Parathyroid adenoma (tissue), 2 donors: ENCODE measurements around the gene HTR1D.

Source experiments
- H2AFZ ChIP-seq: fragments of 300-600 bp; sonication (generic); one replicate; pipeline ENCODE4 v1.7.0; 2017; ENCODE audit warnings: antibody characterized with exemption, mild to moderate bottlenecking
- H3K27ac ChIP-seq: fragments of 300-600 bp; sonication (generic); one replicate; pipeline ENCODE4 v1.7.0; 2017
- H3K27me3 ChIP-seq: fragments of 300-600 bp; sonication (generic); one replicate; pipeline ENCODE4 v1.7.0; 2017; ENCODE audit warnings: low read length; ENCODE audit not compliant: control insufficient read depth, insufficient read depth
- H3K36me3 ChIP-seq: fragments of 300-600 bp; sonication (generic); one replicate; pipeline ENCODE4 v1.7.0; 2017; ENCODE audit warnings: low read length; ENCODE audit not compliant: control insufficient read depth, insufficient read depth
- H3K4me1 ChIP-seq: fragments of 300-600 bp; sonication (generic); one replicate; pipeline ENCODE4 v1.7.0; 2017; ENCODE audit warnings: control low read depth
- H3K4me2 ChIP-seq: fragments of 300-600 bp; sonication (generic); one replicate; pipeline ENCODE4 v1.7.0; 2017; ENCODE audit warnings: low read length
- H3K4me3 ChIP-seq: fragments of 300-600 bp; sonication (generic); one replicate; pipeline ENCODE4 v1.7.0; 2017; ENCODE audit warnings: low read depth, low read length
- H3K79me2 ChIP-seq: fragments of 300-600 bp; sonication (generic); one replicate; pipeline ENCODE4 v1.7.0; 2017; ENCODE audit warnings: control low read depth
- H3K9ac ChIP-seq: fragments of 300-600 bp; sonication (generic); one replicate; pipeline ENCODE4 v1.7.0; 2017; ENCODE audit warnings: mild to moderate bottlenecking
- H3K9me3 ChIP-seq: fragments of 300-600 bp; sonication (generic); one replicate; pipeline ENCODE4 v1.7.0; 2017; ENCODE audit warnings: low read length; ENCODE audit not compliant: control insufficient read depth
- CTCF ChIP-seq: fragments of 300-600 bp; sonication (generic); IDR thresholded peaks from one replicate; pipeline ENCODE4 v1.7.0; 2017; ENCODE audit warnings: antibody characterized with exemption, mild to moderate bottlenecking
- donor health status: primary hyperparathyroidism.

The HTR1D gene

GRCh38 chr1:23159963-23160877 lies 57.1 kb downstream of the HTR1D start:
- no peak overlapping the region for H3K4me2 ChIP-seq

GRCh38 chr1:23156940-23157339 lies 60.4 kb downstream of the HTR1D start:
- Histone ChIP-seq H3K4me1 (no peaks in the 10 kb centered on the region), H3K9ac (no peak overlapping the region)

More at GRCh38 chr1:23159963-23160877, 57.1 kb downstream of the HTR1D start:
- Histone ChIP-seq H3K79me2 (peaks cover 23% of the 10 kb centered on the region), H3K27ac (no peak overlapping the region), H3K9ac (no peak overlapping the region), H3K36me3 (no peaks in the 10 kb centered on the region), H3K27me3 (no peaks in the 10 kb centered on the region), H3K4me3 (no peak overlapping the region), H3K4me1 (peaks cover 3% of the 10 kb centered on the region), H3K9me3 (no peaks in the 10 kb centered on the region), H2AFZ (no peak overlapping the region)
- no peak for TF ChIP-seq CTCF

GRCh38 chr1:23152966-23153684 lies 64.2 kb downstream of the HTR1D start:
- peaks cover 16% of the 10 kb centered on the region for H3K79me2 ChIP-seq
- H3K4me1 ChIP-seq, result peaks cover 2% of the 10 kb centered on the region
- H3K27me3 ChIP-seq, result no peaks in the 10 kb centered on the region
- no peak overlapping the region for H3K4me2 ChIP-seq
- H3K36me3 ChIP-seq, result no peaks in the 10 kb centered on the region
- H2AFZ ChIP-seq, result no peak overlapping the region
- no peak overlapping the region for H3K4me3 ChIP-seq
- no peak overlapping the region for H3K9ac ChIP-seq
- H3K9me3 ChIP-seq, result no peaks in the 10 kb centered on the region
- H3K27ac ChIP-seq, result no peak overlapping the region
- no peak for TF ChIP-seq CTCF

More at GRCh38 chr1:23156940-23157339, 60.4 kb downstream of the HTR1D start:
- Histone ChIP-seq H2AFZ (no peak overlapping the region), H3K79me2 (peaks cover 20% of the 10 kb centered on the region), H3K27ac (no peak overlapping the region), H3K4me2 (no peak overlapping the region), H3K4me3 (no peak overlapping the region), H3K36me3 (no peaks in the 10 kb centered on the region), H3K27me3 (no peaks in the 10 kb centered on the region), H3K9me3 (no peaks in the 10 kb centered on the region)
- no peak for TF ChIP-seq CTCF

GRCh38 chr1:23150742-23151141 lies 66.6 kb downstream of the HTR1D start:
- no peak for TF ChIP-seq CTCF
- no peak overlapping the region for H3K27ac ChIP-seq
- no peak overlapping the region for H3K4me3 ChIP-seq
- peaks cover 6% of the 10 kb centered on the region for H3K4me1 ChIP-seq
- no peaks in the 10 kb centered on the region for H3K27me3 ChIP-seq
- H3K9ac ChIP-seq, result no peak overlapping the region
- H3K9me3 ChIP-seq, result no peaks in the 10 kb centered on the region
- H3K36me3 ChIP-seq, result no peaks in the 10 kb centered on the region
- H3K4me2 ChIP-seq, result no peak overlapping the region
- H2AFZ ChIP-seq, result no peak overlapping the region
- H3K79me2 ChIP-seq, result peaks cover 12% of the 10 kb centered on the region
